ENCODE results near the gene C5orf58.

Gene C5orf58

GRCh38 chr5:170278611-170279458, 46.0 kb downstream of the C5orf58 start:
- Histone ChIP-seq H4K20me1 (ENCODE audit: insufficient read depth, low read length) (no peaks in the 10 kb centered on the region), H3K9ac (ENCODE audit: low read length) (no peak overlapping the region), H3K36me3 (replicated peaks; ENCODE audit: low read depth, low read length) (no peaks in the 10 kb centered on the region), H3K4me3 (ENCODE audit: low read length) (no peak overlapping the region), H3K9me3 (ENCODE audit: insufficient read depth, low read length) (no peaks in the 10 kb centered on the region), H3K27ac (ENCODE audit: low read length) (no peak overlapping the region), H3K79me2 (ENCODE audit: low read length) (no peaks in the 10 kb centered on the region), H2AFZ (ENCODE audit: low read depth, low read length) (no peak overlapping the region), H3K4me2 (ENCODE audit: low read length) (no peak overlapping the region), H3K27me3 (ENCODE audit: low read depth, low read length) (peaks cover 37% of the 10 kb centered on the region), H3K4me1 (ENCODE audit: low read length) (peaks cover 3% of the 10 kb centered on the region; the same call in 1 of the 2 replicates)
- no peak for TF ChIP-seq EZH2phosphoT487 (IDR thresholded peaks at IDR 0.05; ENCODE audit: low read depth)

- TF ChIP-seq, protein P1, sequence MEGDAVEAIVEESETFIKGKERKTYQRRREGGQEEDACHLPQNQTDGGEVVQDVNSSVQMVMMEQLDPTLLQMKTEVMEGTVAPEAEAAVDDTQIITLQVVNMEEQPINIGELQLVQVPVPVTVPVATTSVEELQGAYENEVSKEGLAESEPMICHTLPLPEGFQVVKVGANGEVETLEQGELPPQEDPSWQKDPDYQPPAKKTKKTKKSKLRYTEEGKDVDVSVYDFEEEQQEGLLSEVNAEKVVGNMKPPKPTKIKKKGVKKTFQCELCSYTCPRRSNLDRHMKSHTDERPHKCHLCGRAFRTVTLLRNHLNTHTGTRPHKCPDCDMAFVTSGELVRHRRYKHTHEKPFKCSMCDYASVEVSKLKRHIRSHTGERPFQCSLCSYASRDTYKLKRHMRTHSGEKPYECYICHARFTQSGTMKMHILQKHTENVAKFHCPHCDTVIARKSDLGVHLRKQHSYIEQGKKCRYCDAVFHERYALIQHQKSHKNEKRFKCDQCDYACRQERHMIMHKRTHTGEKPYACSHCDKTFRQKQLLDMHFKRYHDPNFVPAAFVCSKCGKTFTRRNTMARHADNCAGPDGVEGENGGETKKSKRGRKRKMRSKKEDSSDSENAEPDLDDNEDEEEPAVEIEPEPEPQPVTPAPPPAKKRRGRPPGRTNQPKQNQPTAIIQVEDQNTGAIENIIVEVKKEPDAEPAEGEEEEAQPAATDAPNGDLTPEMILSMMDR (IDR thresholded peaks at IDR 0.05; ENCODE audit: low read depth, low read length) = no peak
- no peak for TF ChIP-seq EZH2phosphoT487 (IDR thresholded peaks at IDR 0.05; ENCODE audit: low read depth)
- Histone ChIP-seq H3K27ac (ENCODE audit: low read length) (no peak overlapping the region), H4K20me1 (ENCODE audit: insufficient read depth, low read length) (no peaks in the 10 kb centered on the region), H3K4me3 (ENCODE audit: low read length) (no peak overlapping the region), H2AFZ (ENCODE audit: low read depth, low read length) (no peak overlapping the region), H3K79me2 (ENCODE audit: low read length) (no peaks in the 10 kb centered on the region), H3K9me3 (ENCODE audit: insufficient read depth, low read length) (0 out of 2 replicates have a peak, but pooled peaks cover 4% of the 10 kb centered on the region), H3K9ac (ENCODE audit: low read length) (no peak overlapping the region), H3K27me3 (ENCODE audit: low read depth, low read length) (peaks cover 41% of the 10 kb centered on the region), H3K36me3 (replicated peaks; ENCODE audit: low read depth, low read length) (no peaks in the 10 kb centered on the region), H3K4me2 (ENCODE audit: low read length) (no peak overlapping the region), H3K4me1 (ENCODE audit: low read length) (peaks cover 3% of the 10 kb centered on the region; the same call in 1 of the 2 replicates)
Measured at GRCh38 chr5:170279459-170279817, 46.7 kb downstream of the C5orf58 start.

- Histone ChIP-seq H3K4me3 (ENCODE audit: low read length) (no peak overlapping the region), H3K9me3 (ENCODE audit: insufficient read depth, low read length) (0 out of 2 replicates have a peak, but pooled peaks cover 5% of the 10 kb centered on the region), H3K9ac (ENCODE audit: low read length) (no peak overlapping the region), H2AFZ (ENCODE audit: low read depth, low read length) (no peak overlapping the region), H3K27ac (ENCODE audit: low read length) (no peak overlapping the region), H3K79me2 (ENCODE audit: low read length) (no peaks in the 10 kb centered on the region), H3K4me1 (ENCODE audit: low read length) (peaks cover 3% of the 10 kb centered on the region; the same call in 1 of the 2 replicates), H4K20me1 (ENCODE audit: insufficient read depth, low read length) (no peaks in the 10 kb centered on the region), H3K36me3 (replicated peaks; ENCODE audit: low read depth, low read length) (no peaks in the 10 kb centered on the region), H3K4me2 (ENCODE audit: low read length) (no peak overlapping the region), H3K27me3 (ENCODE audit: low read depth, low read length) (peaks cover 42% of the 10 kb centered on the region)
- TF ChIP-seq, protein P1 (IDR thresholded peaks at IDR 0.05; ENCODE audit: low read depth, low read length) = no peak
- TF ChIP-seq EZH2phosphoT487 (IDR thresholded peaks at IDR 0.05; ENCODE audit: low read depth) = no peak
Measured at GRCh38 chr5:170280011-170280493, 47.3 kb downstream of the C5orf58 start.

GRCh38 chr5:170283296-170283695, 50.5 kb downstream of the C5orf58 start:
- no peaks in the 10 kb centered on the region for H3K36me3 ChIP-seq (replicated peaks; ENCODE audit: low read depth, low read length)

More at GRCh38 chr5:170283296-170283695, 50.5 kb downstream of the C5orf58 start:
- H3K9ac ChIP-seq (ENCODE audit: low read length) = no peak overlapping the region
- TF ChIP-seq, protein P1 (IDR thresholded peaks at IDR 0.05; ENCODE audit: low read depth, low read length) = no peak
- TF ChIP-seq EZH2phosphoT487 (IDR thresholded peaks at IDR 0.05; ENCODE audit: low read depth) = no peak
- no peaks in the 10 kb centered on the region for H4K20me1 ChIP-seq (ENCODE audit: insufficient read depth, low read length)
- H3K4me3 ChIP-seq (ENCODE audit: low read length) = no peak overlapping the region
- H3K27ac ChIP-seq (ENCODE audit: low read length) = no peak overlapping the region
- no peaks in the 10 kb centered on the region for H3K79me2 ChIP-seq (ENCODE audit: low read length)
- H3K9me3 ChIP-seq (ENCODE audit: insufficient read depth, low read length) = 0 out of 2 replicates have a peak, but pooled peaks cover 5% of the 10 kb centered on the region
- no peak overlapping the region for H2AFZ ChIP-seq (ENCODE audit: low read depth, low read length)
- no peaks in the 10 kb centered on the region for H3K4me1 ChIP-seq (ENCODE audit: low read length)
- H3K27me3 ChIP-seq (ENCODE audit: low read depth, low read length) = peaks cover 40% of the 10 kb centered on the region
- no peak overlapping the region for H3K4me2 ChIP-seq (ENCODE audit: low read length)
